B cell (primary cell): ENCODE data around the gene ANKRD24. TPM values are rescaled to one million over a fixed set of nuclear protein-coding genes. Genes with fewer than 3 reads are reported as not detected.
"Not testable (repeated sequence)": the region's sequence is repeated elsewhere in the genome, so short reads cannot be mapped to it uniquely, and the experiment has no call there.

Experiments
- ATAC-seq: fragments of 200-7000 bp; cut with Tn5 transposase; one replicate; pipeline ENCODE4 v1.10.0; 2021; ENCODE audit warnings: low read depth, mild to moderate bottlenecking, moderate number of reproducible peaks, moderate library complexity
- CTCF ChIA-PET: fragments of 350-600 bp; sonication (Branson Sonifier 250); formaldehyde crosslinking; loops from one replicate; lab custom pipeline; 2021; ENCODE audit warnings: antibody characterized with exemption, inconsistent platforms; lab: Charles Lee
- POLR2A ChIA-PET: fragments of 350-600 bp; sonication (Branson Sonifier 250); formaldehyde crosslinking; loops from one replicate; lab custom pipeline; 2021; ENCODE audit warnings: antibody characterized with exemption; lab: Charles Lee
- DNase-seq: peaks from one replicate; pipeline ENCODE4 v3.0.0; 2013
- H2AFZ ChIP-seq: 2 replicates; pipeline ENCODE4 v1.6.1; 2012; ENCODE audit warnings: mild to moderate bottlenecking, low read depth, low read length; ENCODE audit not compliant: insufficient read depth, poor library complexity, severe bottlenecking
- H3K27ac ChIP-seq, 2 donors: 1 replicate in 1 of 2; 2 replicates in 1 of 2; pipeline ENCODE4 v1.5.1; 2012 to 2013; ENCODE audit warnings: low read length in 2 of 2, mild to moderate bottlenecking in 2 of 2, moderate library complexity in 1 of 2
- H3K27me3 ChIP-seq, 4 experiments: fragments of 200-600 bp in 1 of 4; sonication (generic) in 1 of 4; replicated peaks in 1 of 4; 1 replicate in 2 of 4; 2 replicates in 2 of 4; pipeline versions ENCODE4 v1.6.1 to v1.7.0; 2013 to 2016; ENCODE audit warnings: low read length in 3 of 4, mild to moderate bottlenecking in 2 of 4, mixed read lengths in 1 of 4, moderate library complexity in 1 of 4; ENCODE audit not compliant: insufficient read depth in 4 of 4, control insufficient read depth in 3 of 4; ENCODE audit errors: control extremely low read depth in 1 of 4
- H3K36me3 ChIP-seq, 2 experiments: replicated peaks in 1 of 2; 1 replicate in 1 of 2; 2 replicates in 1 of 2; pipeline versions ENCODE4 v1.6.1 to v1.7.1; 2013; ENCODE audit warnings: low read length in 1 of 2; ENCODE audit not compliant: insufficient read depth in 2 of 2, control insufficient read depth in 1 of 2; ENCODE audit errors: control extremely low read depth in 1 of 2, extremely low read depth in 1 of 2
- H3K4me1 ChIP-seq, 2 donors: fragments of 200-600 bp in 1 of 2; sonication (generic) in 1 of 2; 1 replicate in 1 of 2; 2 replicates in 1 of 2; pipeline versions ENCODE4 v1.5.1 to v1.6.1; 2013 to 2017; ENCODE audit warnings: low read length in 2 of 2; ENCODE audit not compliant: control insufficient read depth in 2 of 2, insufficient read depth in 2 of 2
- H3K4me2 ChIP-seq: replicated peaks from 2 replicates; pipeline ENCODE3; 2012; ENCODE audit warnings: mild to moderate bottlenecking, low read depth, low read length; ENCODE audit not compliant: poor library complexity, severe bottlenecking
- H3K4me3 ChIP-seq, 5 experiments: fragments of 200-600 bp in 1 of 5; sonication (generic) in 1 of 5; 1 replicate in 3 of 5; 2 replicates in 2 of 5; pipeline versions ENCODE4 v1.5.1 to v1.7.0; 2011 to 2016; ENCODE audit warnings: low read length in 4 of 5, mild to moderate bottlenecking in 4 of 5, low read depth in 2 of 5, control low read depth in 1 of 5, moderate library complexity in 1 of 5; ENCODE audit not compliant: insufficient read depth in 1 of 5; ENCODE audit errors: control extremely low read depth in 1 of 5, extremely low read depth in 1 of 5
- H3K79me2 ChIP-seq: fragments of 200-600 bp; sonication (generic); one replicate; pipeline ENCODE4 v1.6.0; 2016; ENCODE audit warnings: low read length; ENCODE audit not compliant: control insufficient read depth, insufficient read depth
- H3K9ac ChIP-seq: fragments of 200-600 bp; sonication (generic); 2 replicates; pipeline ENCODE4 v1.6.1; 2017; ENCODE audit warnings: mild to moderate bottlenecking, low read length, moderate library complexity
- H3K9me3 ChIP-seq, 3 donors: one replicate each; pipeline versions ENCODE4 v1.6.1 to v1.7.1; 2013; ENCODE audit warnings: low read length in 2 of 3; ENCODE audit not compliant: control insufficient read depth in 2 of 3, insufficient read depth in 1 of 3; ENCODE audit errors: control extremely low read depth in 1 of 3
- H4K20me1 ChIP-seq: 2 replicates; pipeline ENCODE4 v1.6.0; 2012; ENCODE audit warnings: mild to moderate bottlenecking, low read length; ENCODE audit not compliant: insufficient read depth, control insufficient read depth, poor library complexity, severe bottlenecking
- H3K27ac Mint-ChIP-seq: one replicate; pipeline ENCODE4 v1.8.0; 2021; ENCODE audit warnings: mixed read lengths
- H3K27me3 Mint-ChIP-seq: one replicate; pipeline ENCODE4 v1.8.0; 2021; ENCODE audit warnings: mixed read lengths
- H3K4me1 Mint-ChIP-seq: one replicate; pipeline ENCODE4 v1.8.0; 2021; ENCODE audit warnings: mixed read lengths
- H3K4me3 Mint-ChIP-seq: one replicate; pipeline ENCODE4 v1.8.0; 2021; ENCODE audit warnings: mixed read lengths
- H3K9me3 Mint-ChIP-seq: one replicate; pipeline ENCODE4 v1.8.0; 2022; ENCODE audit warnings: mixed read lengths; ENCODE audit not compliant: insufficient read depth
- EZH2 ChIP-seq: IDR thresholded peaks from 2 replicates; pipeline ENCODE4 v1.6.1; 2012; ENCODE audit warnings: borderline replicate concordance, low read depth, mild to moderate bottlenecking, moderate library complexity, low read length; ENCODE audit not compliant: insufficient read depth, poor library complexity, severe bottlenecking
- WGBS: methylation state at CpG from one replicate; pipeline ENCODE4 v1.1.5; 2013; ENCODE audit warnings: missing lambda C conversion rate; ENCODE audit not compliant: insufficient coverage; 5-methylcytosine and 5-hydroxymethylcytosine counted together
- intact Hi-C: fragments of 100-400 bp; cut with micrococcal nuclease; formaldehyde crosslinking; loops from one replicate; pipeline ENCODE4 v1.10.0; 2022
- polyA plus RNA-seq: library from polyadenylated mRNA; depleted of rRNA; stranded (reverse); fragments of >200 nt; gene quantifications from 2 replicates; pipeline ENCODE4 v1.2.3, GENCODE V29; 2012
- total RNA-seq, 2 donors: library from RNA; stranded (reverse); fragments of 120-200 nt in 1 of 2; gene quantifications; 1 replicate in 1 of 2; 2 replicates in 1 of 2; pipeline versions ENCODE4 v1.2.3 to v1.2.4, GENCODE V29; 2013 to 2022
- TF ChIP-seq, protein P1 (sequence below): fragments of 200-600 bp; IDR thresholded peaks from one replicate; pipeline ENCODE4 v1.8.0; 2022; ENCODE audit warnings: antibody characterized with exemption, mild to moderate bottlenecking

Gene ANKRD24
- total and polyA plus RNA-seq, 2 donors (not counting 1 experiment from before 2014, with no cell fraction given) = 0.37 to 1.5 TPM

GRCh38 chr19:4216846-4217245 is 34.4 kb downstream of the ANKRD24 start:
- ChIA-PET POLR2A (no interaction called here), CTCF (no interaction called here)
- H3K4me1 Mint-ChIP-seq = peaks cover 10% of the 10 kb centered on the region
- ATAC-seq (no peak), DNase-seq (no peak)
- no peak overlapping the region for H3K4me3 Mint-ChIP-seq
- Histone ChIP-seq H3K4me3 (no peak overlapping the region), H2AFZ (no peak overlapping the region), H4K20me1 (no peaks in the 10 kb centered on the region), H3K4me2 (no peak overlapping the region), H3K4me1 (peaks cover 0 to 15% of the 10 kb centered on the region in 2 donors), H3K36me3 (no peaks in the 10 kb centered on the region), H3K9me3 (peaks cover 0 to 15% (median 3%) of the 10 kb centered on the region in 3 donors), H3K79me2 (no peaks in the 10 kb centered on the region), H3K9ac (no peak overlapping the region), H3K27me3 (no peaks in the 10 kb centered on the region), H3K27ac (no peak overlapping the region)
- 99% methylated on average over 6 of the region's 6 CpGs for WGBS
- TF ChIP-seq, protein P1, sequence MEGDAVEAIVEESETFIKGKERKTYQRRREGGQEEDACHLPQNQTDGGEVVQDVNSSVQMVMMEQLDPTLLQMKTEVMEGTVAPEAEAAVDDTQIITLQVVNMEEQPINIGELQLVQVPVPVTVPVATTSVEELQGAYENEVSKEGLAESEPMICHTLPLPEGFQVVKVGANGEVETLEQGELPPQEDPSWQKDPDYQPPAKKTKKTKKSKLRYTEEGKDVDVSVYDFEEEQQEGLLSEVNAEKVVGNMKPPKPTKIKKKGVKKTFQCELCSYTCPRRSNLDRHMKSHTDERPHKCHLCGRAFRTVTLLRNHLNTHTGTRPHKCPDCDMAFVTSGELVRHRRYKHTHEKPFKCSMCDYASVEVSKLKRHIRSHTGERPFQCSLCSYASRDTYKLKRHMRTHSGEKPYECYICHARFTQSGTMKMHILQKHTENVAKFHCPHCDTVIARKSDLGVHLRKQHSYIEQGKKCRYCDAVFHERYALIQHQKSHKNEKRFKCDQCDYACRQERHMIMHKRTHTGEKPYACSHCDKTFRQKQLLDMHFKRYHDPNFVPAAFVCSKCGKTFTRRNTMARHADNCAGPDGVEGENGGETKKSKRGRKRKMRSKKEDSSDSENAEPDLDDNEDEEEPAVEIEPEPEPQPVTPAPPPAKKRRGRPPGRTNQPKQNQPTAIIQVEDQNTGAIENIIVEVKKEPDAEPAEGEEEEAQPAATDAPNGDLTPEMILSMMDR = no peak
- no peak for TF ChIP-seq EZH2
- no peak overlapping the region for H3K27ac Mint-ChIP-seq
- no peaks in the 10 kb centered on the region for H3K27me3 Mint-ChIP-seq
- intact Hi-C loops = no loop called here
- no peaks in the 10 kb centered on the region for H3K9me3 Mint-ChIP-seq

- TF ChIP-seq, protein P1 = no peak
- TF ChIP-seq EZH2 = no peak
- Mint-ChIP-seq H3K27ac (no peak overlapping the region), H3K9me3 (no peaks in the 10 kb centered on the region), H3K27me3 (no peaks in the 10 kb centered on the region), H3K4me3 (no peak overlapping the region), H3K4me1 (peaks cover 10% of the 10 kb centered on the region)
- no peaks in the 10 kb centered on the region for H3K36me3 ChIP-seq
- H3K4me3 ChIP-seq = no peak overlapping the region
- peaks cover 0 to 15% (median 3%) of the 10 kb centered on the region in 3 donors for H3K9me3 ChIP-seq
- POLR2A ChIA-PET = no interaction called here
- no peaks in the 10 kb centered on the region for H3K27me3 ChIP-seq
- intact Hi-C loops = no loop called here
- no peak overlapping the region for H3K4me2 ChIP-seq
- H2AFZ ChIP-seq = no peak overlapping the region
- no peak overlapping the region for H3K27ac ChIP-seq
- CTCF ChIA-PET = no interaction called here
- H3K4me1 ChIP-seq = peaks cover 0 to 20% of the 10 kb centered on the region in 2 donors
- 97% methylated on average over 77 of the region's 81 CpGs for WGBS
- H3K9ac ChIP-seq = no peak overlapping the region
- H4K20me1 ChIP-seq = no peaks in the 10 kb centered on the region
- ATAC-seq (no peak), DNase-seq (no peak)
- no peaks in the 10 kb centered on the region for H3K79me2 ChIP-seq
Measured at GRCh38 chr19:4217429-4218264, 35.2 kb downstream of the ANKRD24 start.

DNA sequence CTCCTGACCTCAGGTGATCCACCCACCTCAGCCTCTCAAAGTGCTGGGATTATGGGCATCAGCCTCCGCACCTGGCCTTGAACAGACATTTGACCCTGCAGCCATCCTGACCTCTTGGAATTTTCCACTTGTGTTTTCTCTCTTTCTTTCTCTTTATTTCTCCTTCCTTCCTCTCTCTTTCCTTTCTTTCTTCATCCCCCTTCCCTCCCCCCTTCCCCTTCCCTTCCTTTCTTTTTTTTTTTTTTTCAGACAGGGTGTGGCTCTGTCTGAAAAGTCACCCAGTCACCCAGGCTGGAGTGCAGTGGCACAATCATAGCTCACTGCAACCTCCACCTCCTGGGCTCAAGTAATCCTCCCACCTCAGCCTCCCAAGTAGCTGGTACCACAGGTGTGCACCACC is 36.0 kb downstream of the ANKRD24 start:
- H3K4me2 ChIP-seq, POLR2A ChIA-PET, H3K36me3 ChIP-seq, DNase-seq, intact Hi-C loops, H3K4me3 Mint-ChIP-seq, H3K27me3 ChIP-seq, H3K27ac Mint-ChIP-seq, H2AFZ ChIP-seq, H3K9ac ChIP-seq, CTCF ChIA-PET, H4K20me1 ChIP-seq, H3K9me3 Mint-ChIP-seq, H3K4me3 ChIP-seq, H3K4me1 Mint-ChIP-seq, ATAC-seq, H3K27me3 Mint-ChIP-seq, H3K79me2 ChIP-seq, H3K27ac ChIP-seq: not testable (repeated sequence)
- WGBS = 90% methylated on average over 1 of the region's 1 CpG
- H3K4me1 ChIP-seq = peaks cover 0 to 21% of the 10 kb centered on the region in 2 donors
- peaks cover 0 to 15% (median 3%) of the 10 kb centered on the region in 3 donors for H3K9me3 ChIP-seq
